Keratinocyte (primary cell): ENCODE measurements around the gene TUBGCP4.

Experiments
- CTCF ChIP-seq, 3 experiments: IDR thresholded peaks in 1 of 3; conservative IDR thresholded peaks in 1 of 3; optimal IDR thresholded peaks in 1 of 3; 2 replicates in 2 of 3; 3 replicates in 1 of 3; pipeline versions ENCODE3 to v1.5.1; 2011; ENCODE audit warnings: low read length in 3 of 3, mild to moderate bottlenecking in 3 of 3, moderate library complexity in 2 of 3, control low read depth in 1 of 3, inconsistent platforms in 1 of 3; ENCODE audit not compliant: insufficient read depth in 2 of 3; ENCODE audit errors: extremely low read depth in 1 of 3
- EZH2 ChIP-seq: IDR thresholded peaks from one replicate; pipeline ENCODE4 v1.6.1; 2012; ENCODE audit warnings: inconsistent platforms, mild to moderate bottlenecking, low read length, moderate library complexity

GRCh38 chr15:43352693-43353382 lies 18.1 kb upstream of the TUBGCP4 start:
- no peak for TF ChIP-seq CTCF (optimal IDR thresholded peaks at IDR 0.05 in 1 of 3, IDR thresholded peaks at IDR 0.05 in 1 of 3, conservative IDR thresholded peaks at IDR 0.05 in 1 of 3; ENCODE audit: extremely low read depth in 1 of 3, insufficient read depth in 2 of 3, low read length in 3 of 3)
- no peak for TF ChIP-seq EZH2
